Fibroblast of lung (primary cell): ENCODE measurements around the gene KLK14. TPM values are rescaled to one million over a fixed set of nuclear protein-coding genes. Genes with fewer than 3 reads are reported as not detected.

Source experiments
- DNase-seq, 2 donors: peaks; one replicate each; pipeline versions ENCODE4 v3.0.0 to v3.0.0-alpha.2; 2010; ENCODE audit warnings: low read depth in 2 of 2
- H2AFZ ChIP-seq: 2 replicates; pipeline ENCODE4 v1.5.1; 2012; ENCODE audit warnings: low read length, control low read depth, inconsistent platforms
- H3K27ac ChIP-seq: 2 replicates; pipeline ENCODE4 v1.5.1; 2011; ENCODE audit warnings: low read length, control low read depth; ENCODE audit not compliant: insufficient read depth
- H3K27me3 ChIP-seq: 2 replicates; pipeline ENCODE4 v1.5.1; 2011; ENCODE audit warnings: mild to moderate bottlenecking, low read length; ENCODE audit not compliant: control insufficient read depth, insufficient read depth
- H3K36me3 ChIP-seq: 2 replicates; pipeline ENCODE4 v1.5.1; 2011; ENCODE audit warnings: low read length; ENCODE audit not compliant: control insufficient read depth, insufficient read depth
- H3K4me1 ChIP-seq: 2 replicates; pipeline ENCODE4 v1.5.1; 2011; ENCODE audit warnings: low read length; ENCODE audit not compliant: control insufficient read depth, insufficient read depth; ENCODE audit errors: extremely low read depth
- H3K4me2 ChIP-seq: 2 replicates; pipeline ENCODE4 v1.5.1; 2011; ENCODE audit warnings: low read length, control low read depth; ENCODE audit not compliant: insufficient read depth; ENCODE audit errors: extremely low read depth
- H3K4me3 ChIP-seq, 4 experiments: fragments of 200-600 bp in 1 of 4; sonication (generic) in 1 of 4; replicated peaks in 1 of 4; 2 replicates each; pipeline ENCODE4 v1.5.1; 2011 to 2016; ENCODE audit warnings: low read length in 4 of 4, low read depth in 3 of 4, mild to moderate bottlenecking in 3 of 4, control low read depth in 2 of 4, inconsistent platforms in 1 of 4, mixed read lengths in 1 of 4; ENCODE audit not compliant: insufficient read depth in 1 of 4; ENCODE audit errors: control extremely low read depth in 1 of 4
- H3K79me2 ChIP-seq: 2 replicates; pipeline ENCODE4 v1.5.1; 2012; ENCODE audit warnings: mild to moderate bottlenecking, low read length, inconsistent platforms; ENCODE audit not compliant: control insufficient read depth, insufficient read depth
- H3K9ac ChIP-seq: 2 replicates; pipeline ENCODE4 v1.5.1; 2011; ENCODE audit warnings: mild to moderate bottlenecking, low read length, control low read depth; ENCODE audit not compliant: insufficient read depth
- H3K9me3 ChIP-seq: 2 replicates; pipeline ENCODE4 v1.5.1; 2012; ENCODE audit warnings: low read depth, low read length; ENCODE audit not compliant: control insufficient read depth, insufficient read depth
- H4K20me1 ChIP-seq: 2 replicates; pipeline ENCODE4 v1.5.1; 2011; ENCODE audit warnings: low read length; ENCODE audit not compliant: control insufficient read depth, insufficient read depth; ENCODE audit errors: extremely low read depth
- EZH2 ChIP-seq: IDR thresholded peaks from 2 replicates; pipeline ENCODE4 v1.5.1; 2012; ENCODE audit warnings: low read length, control low read depth, mild to moderate bottlenecking; ENCODE audit errors: missing control alignments
- polyA plus RNA-seq, 2 donors: library from polyadenylated mRNA; depleted of rRNA in 1 of 2; stranded (reverse) in 1 of 2; unstranded in 1 of 2; fragments of >200 nt; gene quantifications; 2 replicates each; pipeline ENCODE4 v1.2.1, GENCODE V29; 2011 to 2012; ENCODE audit warnings: missing spikeins in 1 of 2
- total RNA-seq: library from RNA; depleted of rRNA; stranded (reverse); fragments of >200 nt; gene quantifications from 2 replicates; pipeline ENCODE4 v1.2.1, GENCODE V29; 2014
- TF ChIP-seq, protein P1 (sequence below), 2 donors: IDR thresholded peaks in 1 of 2; conservative IDR thresholded peaks in 1 of 2; 1 replicate in 1 of 2; 2 replicates in 1 of 2; pipeline ENCODE4 v1.5.1; 2011 to 2012; ENCODE audit warnings: low read length in 2 of 2, control low read depth in 1 of 2, inconsistent platforms in 1 of 2, low read depth in 1 of 2, mild to moderate bottlenecking in 1 of 2

The KLK14 gene
- total and polyA plus RNA-seq, 2 donors (not counting 1 experiment from before 2014, with no cell fraction given) = not detected

DNA sequence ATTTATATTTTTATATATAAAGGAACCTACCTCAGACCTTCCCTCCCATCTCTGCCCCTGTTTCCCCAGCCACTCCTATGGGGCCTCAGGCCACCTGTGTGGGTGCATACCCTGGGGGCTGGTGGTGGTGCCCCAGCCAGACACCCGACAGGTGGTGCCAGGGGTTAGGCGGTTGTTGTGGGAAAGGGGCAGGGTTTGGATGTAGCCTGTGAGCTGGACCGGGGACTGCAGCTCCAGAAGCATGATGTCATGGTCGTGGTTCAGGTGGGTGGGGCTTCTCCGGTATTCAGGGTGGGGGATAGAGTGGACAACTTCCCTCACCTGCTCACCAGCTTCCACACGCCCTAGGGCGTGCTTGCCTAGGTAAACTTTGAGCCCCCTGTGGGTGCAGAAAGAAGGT, 23.0 kb downstream of the KLK14 start:
- H3K9me3 ChIP-seq = no peaks in the 10 kb centered on the region
- H3K4me2 ChIP-seq = no peak overlapping the region
- H3K27ac ChIP-seq = no peak overlapping the region

DNA sequence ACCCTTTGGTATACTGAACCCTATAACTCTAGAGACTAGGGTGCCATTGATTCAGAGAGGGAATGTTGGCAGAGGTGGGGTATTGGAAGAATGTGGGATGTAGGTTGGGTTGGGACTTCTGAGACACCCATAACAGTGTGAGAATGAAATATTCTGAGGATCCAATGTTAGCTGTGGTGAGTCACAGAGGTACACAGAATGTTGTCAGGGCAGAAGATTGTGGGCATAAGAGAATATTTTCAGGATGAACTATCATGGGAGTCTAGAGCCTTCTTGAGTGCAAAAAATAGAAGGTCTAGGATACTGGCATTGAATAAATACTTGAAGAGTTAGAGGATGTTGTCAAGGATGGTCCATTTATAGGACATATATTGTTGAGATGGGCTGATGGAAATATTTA, 26.8 kb downstream of the KLK14 start:
- Histone ChIP-seq H3K9ac (no peak overlapping the region), H3K4me3 (no peak overlapping the region), H4K20me1 (no peaks in the 10 kb centered on the region), H3K9me3 (no peaks in the 10 kb centered on the region), H3K79me2 (no peaks in the 10 kb centered on the region), H3K27ac (no peak overlapping the region), H3K27me3 (no peaks in the 10 kb centered on the region), H3K4me2 (no peak overlapping the region), H2AFZ (no peak overlapping the region), H3K4me1 (no peaks in the 10 kb centered on the region), H3K36me3 (no peaks in the 10 kb centered on the region)
- TF ChIP-seq EZH2 = no peak
- TF ChIP-seq, protein P1, sequence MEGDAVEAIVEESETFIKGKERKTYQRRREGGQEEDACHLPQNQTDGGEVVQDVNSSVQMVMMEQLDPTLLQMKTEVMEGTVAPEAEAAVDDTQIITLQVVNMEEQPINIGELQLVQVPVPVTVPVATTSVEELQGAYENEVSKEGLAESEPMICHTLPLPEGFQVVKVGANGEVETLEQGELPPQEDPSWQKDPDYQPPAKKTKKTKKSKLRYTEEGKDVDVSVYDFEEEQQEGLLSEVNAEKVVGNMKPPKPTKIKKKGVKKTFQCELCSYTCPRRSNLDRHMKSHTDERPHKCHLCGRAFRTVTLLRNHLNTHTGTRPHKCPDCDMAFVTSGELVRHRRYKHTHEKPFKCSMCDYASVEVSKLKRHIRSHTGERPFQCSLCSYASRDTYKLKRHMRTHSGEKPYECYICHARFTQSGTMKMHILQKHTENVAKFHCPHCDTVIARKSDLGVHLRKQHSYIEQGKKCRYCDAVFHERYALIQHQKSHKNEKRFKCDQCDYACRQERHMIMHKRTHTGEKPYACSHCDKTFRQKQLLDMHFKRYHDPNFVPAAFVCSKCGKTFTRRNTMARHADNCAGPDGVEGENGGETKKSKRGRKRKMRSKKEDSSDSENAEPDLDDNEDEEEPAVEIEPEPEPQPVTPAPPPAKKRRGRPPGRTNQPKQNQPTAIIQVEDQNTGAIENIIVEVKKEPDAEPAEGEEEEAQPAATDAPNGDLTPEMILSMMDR (conservative IDR thresholded peaks at IDR 0.05 in 1 of 2, IDR thresholded peaks at IDR 0.05 in 1 of 2; ENCODE audit: low read depth in 1 of 2, low read length in 2 of 2) = no peak
- no peak for DNase-seq

More for the DNA sequence above, 23.0 kb downstream of the KLK14 start:
- TF ChIP-seq, protein P1 (conservative IDR thresholded peaks at IDR 0.05 in 1 of 2, IDR thresholded peaks at IDR 0.05 in 1 of 2; ENCODE audit: low read depth in 1 of 2, low read length in 2 of 2) = no peak
- TF ChIP-seq EZH2 = no peak
- no peak overlapping the region for H3K9ac ChIP-seq
- no peaks in the 10 kb centered on the region for H4K20me1 ChIP-seq
- DNase-seq = no peak
- no peak overlapping the region for H3K4me3 ChIP-seq
- H3K4me1 ChIP-seq = no peaks in the 10 kb centered on the region
- H3K27me3 ChIP-seq = no peaks in the 10 kb centered on the region
- no peak overlapping the region for H2AFZ ChIP-seq
- no peaks in the 10 kb centered on the region for H3K36me3 ChIP-seq
- H3K79me2 ChIP-seq = no peaks in the 10 kb centered on the region

DNA sequence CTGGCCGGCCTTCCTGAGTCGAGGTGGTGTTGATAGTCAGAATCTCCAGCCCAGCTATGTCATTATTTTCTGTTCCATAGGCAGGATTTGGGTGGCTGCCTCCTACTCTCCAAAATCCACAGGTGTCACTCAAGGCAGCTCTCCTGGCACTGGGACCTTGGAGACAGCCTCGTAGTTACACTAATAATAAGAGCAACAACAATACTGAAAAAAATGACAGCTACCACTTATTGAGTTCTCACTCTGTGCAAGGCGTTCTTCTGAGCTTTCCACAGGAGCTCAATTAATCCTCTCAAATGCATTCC, 35.7 kb downstream of the KLK14 start:
- Histone ChIP-seq H3K9ac (no peak overlapping the region), H3K27ac (no peak overlapping the region), H3K79me2 (no peaks in the 10 kb centered on the region), H3K36me3 (no peaks in the 10 kb centered on the region), H3K4me3 (no peak overlapping the region), H2AFZ (no peak overlapping the region), H3K27me3 (no peaks in the 10 kb centered on the region), H3K9me3 (no peaks in the 10 kb centered on the region), H4K20me1 (no peaks in the 10 kb centered on the region), H3K4me2 (no peak overlapping the region), H3K4me1 (no peaks in the 10 kb centered on the region)
- TF ChIP-seq EZH2 = no peak
- TF ChIP-seq, protein P1 (conservative IDR thresholded peaks at IDR 0.05 in 1 of 2, IDR thresholded peaks at IDR 0.05 in 1 of 2; ENCODE audit: low read depth in 1 of 2, low read length in 2 of 2) = no peak
- no peak for DNase-seq
